GM12878 (cell line): ENCODE data around the gene KAT14. TPM values are rescaled to one million over a fixed set of nuclear protein-coding genes. Genes with fewer than 3 reads are reported as not detected.
A peak's percentile ranks its signal among the peaks of the same experiment; 100 is the strongest.

Source experiments
- ATAC-seq: fragments of 200-7000 bp; cut with Tn5 transposase; 3 replicates; pipeline ENCODE4 v1.9.1; 2020; ENCODE audit warnings: mild to moderate bottlenecking, moderate library complexity
- BruUV-seq: library from RNA; stranded (reverse); fragments of 400-500 nt; replicated peaks from 2 replicates; lab custom pipeline; 2021; lab: Mats Ljungman, UMichigan
- CTCF ChIA-PET: fragments of 300-600 bp; sonication (Branson Sonifier 250); formaldehyde crosslinking; extraction: SDS; loops from one replicate; lab custom pipeline; 2021; ENCODE audit warnings: inconsistent platforms; lab: Yijun Ruan, JAX
- POLR2A ChIA-PET: fragments of 350-600 bp; formaldehyde crosslinking; extraction: SDS; loops from one replicate; lab custom pipeline; 2021; ENCODE audit warnings: inconsistent platforms; lab: Charles Lee
- RAD21 ChIA-PET: fragments of 300-600 bp; sonication (Branson Sonifier 250); formaldehyde crosslinking; loops from one replicate; lab custom pipeline; 2023; ENCODE audit warnings: antibody characterized with exemption; ENCODE audit not compliant: unreplicated experiment; lab: Charles Lee
- SMC1A ChIA-PET: fragments of 300-600 bp; sonication (Branson Sonifier 250); formaldehyde crosslinking; loops from one replicate; lab custom pipeline; 2023; ENCODE audit not compliant: unreplicated experiment, uncharacterized antibody; lab: Charles Lee
- DNase-seq: peaks from one replicate; pipeline ENCODE4 v3.0.0-alpha.2; 2011; ENCODE audit warnings: low read depth, low spot score
- FAIRE-seq: peaks from 3 replicates; lab custom pipeline; 2011; peaks lifted over from hg19 to GRCh38; lab: Jason Lieb, UNC
- H2AFZ ChIP-seq: 2 replicates; pipeline ENCODE4 v1.6.0; 2011; ENCODE audit warnings: low read depth, low read length, control low read depth; ENCODE audit not compliant: control insufficient read depth
- H3K27ac ChIP-seq: 2 replicates; pipeline ENCODE4 v1.5.1; 2011; ENCODE audit warnings: control low read depth; ENCODE audit not compliant: control insufficient read depth, insufficient read depth
- H3K27me3 ChIP-seq, 2 experiments: replicated peaks in 1 of 2; 2 replicates each; pipeline versions ENCODE4 v1.6.0 to v1.6.1; 2011; ENCODE audit warnings: low read length in 1 of 2; ENCODE audit not compliant: control insufficient read depth in 2 of 2, insufficient read depth in 2 of 2
- H3K36me3 ChIP-seq, 2 experiments: 2 replicates each; pipeline ENCODE4 v1.5.1; 2011; ENCODE audit warnings: low read length in 1 of 2; ENCODE audit not compliant: control insufficient read depth in 2 of 2, insufficient read depth in 2 of 2
- H3K4me1 ChIP-seq: 2 replicates; pipeline ENCODE4 v1.6.1; 2011; ENCODE audit warnings: mild to moderate bottlenecking, low read length, moderate library complexity, mixed read lengths; ENCODE audit not compliant: control insufficient read depth, insufficient read depth
- H3K4me2 ChIP-seq: 2 replicates; pipeline ENCODE4 v1.6.0; 2011; ENCODE audit warnings: control low read depth; ENCODE audit not compliant: control insufficient read depth, insufficient read depth
- H3K4me3 ChIP-seq: fragments of 200-600 bp; sonication (generic); 2 replicates; pipeline ENCODE4 v1.5.1; 2016
- H3K79me2 ChIP-seq: 2 replicates; pipeline ENCODE4 v1.6.0; 2011; ENCODE audit warnings: low read length; ENCODE audit not compliant: control insufficient read depth, insufficient read depth
- H3K9ac ChIP-seq: 2 replicates; pipeline ENCODE4 v1.8.0; 2011; ENCODE audit warnings: low read length, control low read depth, mixed read lengths; ENCODE audit not compliant: control insufficient read depth, insufficient read depth
- H3K9me3 ChIP-seq: replicated peaks from 3 replicates; pipeline ENCODE4 v1.5.1; 2011; ENCODE audit warnings: mild to moderate bottlenecking, low read length; ENCODE audit not compliant: control insufficient read depth, insufficient read depth
- H4K20me1 ChIP-seq: 2 replicates; pipeline ENCODE4 v1.6.0; 2011; ENCODE audit not compliant: control insufficient read depth, insufficient read depth
- CBX5 ChIP-seq: sonication (generic); IDR thresholded peaks from 2 replicates; pipeline ENCODE4 v1.6.1; 2016; ENCODE audit warnings: low read depth, moderate library complexity, mild to moderate bottlenecking, inconsistent platforms
- GATAD2B ChIP-seq: fragments of 450-650 bp; conservative IDR thresholded peaks from 2 replicates; pipeline ENCODE4 v1.6.1; 2017; ENCODE audit warnings: low read depth, mild to moderate bottlenecking, moderate library complexity
- IKZF1 ChIP-seq: fragments of 450-650 bp; conservative IDR thresholded peaks from 2 replicates; pipeline ENCODE4 v1.6.1; 2017; ENCODE audit warnings: antibody characterized with exemption, mild to moderate bottlenecking
- MEF2A ChIP-seq: IDR thresholded peaks from 2 replicates; pipeline ENCODE4 v1.6.1; 2011; ENCODE audit warnings: low read depth, mild to moderate bottlenecking, low read length, moderate library complexity; ENCODE audit not compliant: insufficient read depth
- NKRF ChIP-seq: fragments of 450-650 bp; conservative IDR thresholded peaks from 2 replicates; pipeline ENCODE4 v1.6.1; 2017; ENCODE audit warnings: mild to moderate bottlenecking, moderate library complexity
- SMAD1 ChIP-seq: fragments of 450-650 bp; IDR thresholded peaks from 2 replicates; pipeline ENCODE4 v1.6.1; 2018; ENCODE audit warnings: mild to moderate bottlenecking, low read depth; ENCODE audit not compliant: partially characterized antibody
- WGBS: methylation state at CpG from one replicate; pipeline ENCODE4 v1.1.6; 2016; ENCODE audit warnings: low lambda C conversion rate; ENCODE audit not compliant: insufficient replicate concordance, insufficient coverage; ENCODE audit errors: missing lambda C conversion rate; 5-methylcytosine and 5-hydroxymethylcytosine counted together
- in situ Hi-C: fragments of 300-500 bp; cut with MboI; formaldehyde crosslinking; loops from 9 replicates; pipeline ENCODE4 v1.14.3; 2018; ENCODE audit warnings: mixed read lengths
- intact Hi-C: fragments of 100-400 bp; cut with micrococcal nuclease; formaldehyde crosslinking; loops from one replicate; pipeline ENCODE4 v1.14.2; 2022; ENCODE audit not compliant: unreplicated experiment
- polyA plus RNA-seq, 11 experiments: library from polyadenylated mRNA; depleted of rRNA in 4 of 11; unstranded in 6 of 11; stranded (reverse) in 5 of 11; fragments of >200 nt; fragmentation: Nextera tagmentation in 4 of 11; fragmentation: Illumina TruSeq in 1 of 11; extraction: Ambion mirVana in 4 of 11; extraction: Trizol in 1 of 11; gene quantifications; 1 replicate in 1 of 11; 2 replicates in 10 of 11; pipeline versions ENCODE4 v1.2.1 to v1.2.3, GENCODE V29; 2011 to 2016; ENCODE audit warnings: inconsistent platforms in 2 of 11, missing spikeins in 2 of 11, low read depth in 1 of 11
- total RNA-seq, 4 experiments: library from RNA; depleted of rRNA in 3 of 4; stranded (reverse); fragments of >200 nt in 3 of 4; fragmentation: Illumina TruSeq in 1 of 4; extraction: Trizol in 1 of 4; gene quantifications; 2 replicates each; pipeline versions ENCODE4 v1.2.1 to v1.2.3, GENCODE V29; 2013 to 2021
- TF ChIP-seq, protein P1 (sequence below): IDR thresholded peaks from 2 replicates; pipeline ENCODE4 v1.6.1; 2011; ENCODE audit warnings: low read depth, low read length, improper control_type of control experiment, borderline replicate concordance
- TF ChIP-seq, protein P2 (sequence below): IDR thresholded peaks from 2 replicates; pipeline ENCODE4 v1.6.1; 2011; ENCODE audit warnings: borderline replicate concordance, low read depth, mild to moderate bottlenecking, moderate library complexity, low read length; ENCODE audit not compliant: insufficient read depth, poor library complexity, severe bottlenecking

The KAT14 gene
- total and polyA plus RNA-seq, 10 of the 15 experiments (the other 5 are each of a cell fraction or from before 2014, with no cell fraction given): 4.0 to 19.9 (median 13.9) TPM

GRCh38 chr20:18133962-18134361, 3.7 kb upstream of the KAT14 start (continued):
- TF ChIP-seq, protein P1, sequence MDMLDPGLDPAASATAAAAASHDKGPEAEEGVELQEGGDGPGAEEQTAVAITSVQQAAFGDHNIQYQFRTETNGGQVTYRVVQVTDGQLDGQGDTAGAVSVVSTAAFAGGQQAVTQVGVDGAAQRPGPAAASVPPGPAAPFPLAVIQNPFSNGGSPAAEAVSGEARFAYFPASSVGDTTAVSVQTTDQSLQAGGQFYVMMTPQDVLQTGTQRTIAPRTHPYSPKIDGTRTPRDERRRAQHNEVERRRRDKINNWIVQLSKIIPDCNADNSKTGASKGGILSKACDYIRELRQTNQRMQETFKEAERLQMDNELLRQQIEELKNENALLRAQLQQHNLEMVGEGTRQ: no peak
- no peak for TF ChIP-seq SMAD1
- TF ChIP-seq, protein P2, sequence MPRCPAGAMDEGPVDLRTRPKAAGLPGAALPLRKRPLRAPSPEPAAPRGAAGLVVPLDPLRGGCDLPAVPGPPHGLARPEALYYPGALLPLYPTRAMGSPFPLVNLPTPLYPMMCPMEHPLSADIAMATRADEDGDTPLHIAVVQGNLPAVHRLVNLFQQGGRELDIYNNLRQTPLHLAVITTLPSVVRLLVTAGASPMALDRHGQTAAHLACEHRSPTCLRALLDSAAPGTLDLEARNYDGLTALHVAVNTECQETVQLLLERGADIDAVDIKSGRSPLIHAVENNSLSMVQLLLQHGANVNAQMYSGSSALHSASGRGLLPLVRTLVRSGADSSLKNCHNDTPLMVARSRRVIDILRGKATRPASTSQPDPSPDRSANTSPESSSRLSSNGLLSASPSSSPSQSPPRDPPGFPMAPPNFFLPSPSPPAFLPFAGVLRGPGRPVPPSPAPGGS: no peak

GRCh38 chr20:18138266-18138582, 561 bp downstream of the KAT14 start:
- Histone ChIP-seq H3K79me2 (peaks cover 24% of the 10 kb centered on the region), H3K9me3 (no peaks in the 10 kb centered on the region), H3K27me3 (no peaks in the 10 kb centered on the region), H2AFZ (peak overlapping the region; percentile 99), H3K9ac (peak overlapping the region; percentile 92), H3K4me1 (no peaks in the 10 kb centered on the region), H3K36me3 (0 out of 4 replicates have a peak, but pooled peaks cover 0 to 3% of the 10 kb centered on the region in 2 experiments), H3K4me2 (peak overlapping the region; percentile 98), H3K4me3 (peak overlapping the region; percentile 78), H4K20me1 (no peaks in the 10 kb centered on the region), H3K27ac (peak overlapping the region; percentile 91)
- ChIA-PET RAD21 (interaction anchor here (1.2 kb wide), 1 partner anchor 133 kb away, joined by 4 read pairs; no protein-coding TSS in a partner anchor), POLR2A (interaction anchor here (0.8 to 1.5 kb wide), 2 partner anchors 29 to 150 kb away, joined by 3 to 5 read pairs; partner anchors contain the start of gene ZNF133), SMC1A (interaction anchor here (1.0 to 1.2 kb wide), 2 partner anchors 147 to 168 kb away, joined by 3 read pairs; no protein-coding TSS in a partner anchor), CTCF (interaction anchor here (1.4 kb wide), 1 partner anchor 233 kb away, joined by 4 read pairs; no protein-coding TSS in a partner anchor)
- FAIRE-seq (no peak), ATAC-seq (peak; percentile 64), DNase-seq (no peak)
- intact Hi-C loops: loop anchor here (10.0 kb wide), 1 partner anchor 147 kb away; the partner anchor contains the start of gene ZNF133
- 4% methylated on average over 15 of the region's 15 CpGs for WGBS
- TF ChIP-seq IKZF1: peak; percentile 3; the same call in 1 of the 2 replicates
- no peak for TF ChIP-seq CBX5
- TF ChIP-seq NKRF: 0 out of 2 replicates have a peak, but pooled peaks have one; percentile 5
- TF ChIP-seq MEF2A: no peak
- TF ChIP-seq GATAD2B: peak; percentile 13; the same call in 1 of the 2 replicates
- in situ Hi-C loops: no loop called here
- no TSS peak for BruUV-seq
